Parathyroid adenoma (tissue), 2 donors: Measurements from ENCODE around the gene NF1.

Experiments used
- H2AFZ ChIP-seq: fragments of 300-600 bp; sonication (generic); one replicate; pipeline ENCODE4 v1.7.0; 2017; ENCODE audit warnings: antibody characterized with exemption, mild to moderate bottlenecking
- H3K27ac ChIP-seq: fragments of 300-600 bp; sonication (generic); one replicate; pipeline ENCODE4 v1.7.0; 2017
- H3K27me3 ChIP-seq: fragments of 300-600 bp; sonication (generic); one replicate; pipeline ENCODE4 v1.7.0; 2017; ENCODE audit warnings: low read length; ENCODE audit not compliant: control insufficient read depth, insufficient read depth
- H3K36me3 ChIP-seq: fragments of 300-600 bp; sonication (generic); one replicate; pipeline ENCODE4 v1.7.0; 2017; ENCODE audit warnings: low read length; ENCODE audit not compliant: control insufficient read depth, insufficient read depth
- H3K4me1 ChIP-seq: fragments of 300-600 bp; sonication (generic); one replicate; pipeline ENCODE4 v1.7.0; 2017; ENCODE audit warnings: control low read depth
- H3K4me2 ChIP-seq: fragments of 300-600 bp; sonication (generic); one replicate; pipeline ENCODE4 v1.7.0; 2017; ENCODE audit warnings: low read length
- H3K4me3 ChIP-seq: fragments of 300-600 bp; sonication (generic); one replicate; pipeline ENCODE4 v1.7.0; 2017; ENCODE audit warnings: low read depth, low read length
- H3K79me2 ChIP-seq: fragments of 300-600 bp; sonication (generic); one replicate; pipeline ENCODE4 v1.7.0; 2017; ENCODE audit warnings: control low read depth
- H3K9ac ChIP-seq: fragments of 300-600 bp; sonication (generic); one replicate; pipeline ENCODE4 v1.7.0; 2017; ENCODE audit warnings: mild to moderate bottlenecking
- H3K9me3 ChIP-seq: fragments of 300-600 bp; sonication (generic); one replicate; pipeline ENCODE4 v1.7.0; 2017; ENCODE audit warnings: low read length; ENCODE audit not compliant: control insufficient read depth
- CTCF ChIP-seq: fragments of 300-600 bp; sonication (generic); IDR thresholded peaks from one replicate; pipeline ENCODE4 v1.7.0; 2017; ENCODE audit warnings: antibody characterized with exemption, mild to moderate bottlenecking
- donor health status: primary hyperparathyroidism.

The NF1 gene

GRCh38 chr17:31158746-31159377 lies 64.1 kb downstream of the NF1 start:
- Histone ChIP-seq H3K79me2 (peaks cover 5% of the 10 kb centered on the region), H3K9ac (no peak overlapping the region), H3K4me1 (no peaks in the 10 kb centered on the region), H2AFZ (no peak overlapping the region), H3K4me3 (no peak overlapping the region), H3K9me3 (no peaks in the 10 kb centered on the region), H3K27me3 (no peaks in the 10 kb centered on the region), H3K27ac (no peak overlapping the region), H3K4me2 (no peak overlapping the region), H3K36me3 (no peaks in the 10 kb centered on the region)
- no peak for TF ChIP-seq CTCF

- TF ChIP-seq CTCF: no peak
- no peak overlapping the region for H3K9ac ChIP-seq
- H3K4me2 ChIP-seq: no peak overlapping the region
- no peaks in the 10 kb centered on the region for H3K79me2 ChIP-seq
- no peak overlapping the region for H3K4me3 ChIP-seq
- no peaks in the 10 kb centered on the region for H3K4me1 ChIP-seq
- no peak overlapping the region for H3K27ac ChIP-seq
- no peaks in the 10 kb centered on the region for H3K9me3 ChIP-seq
- no peak overlapping the region for H2AFZ ChIP-seq
- H3K36me3 ChIP-seq: no peaks in the 10 kb centered on the region
- no peaks in the 10 kb centered on the region for H3K27me3 ChIP-seq
These were observed 68.5 kb downstream of the NF1 start for GRCh38 chr17:31163091-31163781.

GRCh38 chr17:31167111-31167510 lies 72.3 kb downstream of the NF1 start:
- H3K4me1 ChIP-seq: no peaks in the 10 kb centered on the region
- no peaks in the 10 kb centered on the region for H3K27me3 ChIP-seq
- TF ChIP-seq CTCF: no peak
- H2AFZ ChIP-seq: no peak overlapping the region
- H3K4me3 ChIP-seq: no peak overlapping the region
- no peak overlapping the region for H3K4me2 ChIP-seq
- no peaks in the 10 kb centered on the region for H3K9me3 ChIP-seq
- H3K36me3 ChIP-seq: no peaks in the 10 kb centered on the region
- no peak overlapping the region for H3K9ac ChIP-seq
- H3K27ac ChIP-seq: no peak overlapping the region
- peaks cover 3% of the 10 kb centered on the region for H3K79me2 ChIP-seq

- H3K36me3 ChIP-seq: no peaks in the 10 kb centered on the region
- H3K27me3 ChIP-seq: no peaks in the 10 kb centered on the region
- TF ChIP-seq CTCF: no peak
- no peak overlapping the region for H3K27ac ChIP-seq
- no peaks in the 10 kb centered on the region for H3K4me1 ChIP-seq
- no peak overlapping the region for H3K4me2 ChIP-seq
- H3K4me3 ChIP-seq: no peak overlapping the region
- H3K79me2 ChIP-seq: peaks cover 9% of the 10 kb centered on the region
- H3K9ac ChIP-seq: no peak overlapping the region
- H3K9me3 ChIP-seq: no peaks in the 10 kb centered on the region
- H2AFZ ChIP-seq: no peak overlapping the region
These were observed 76.9 kb downstream of the NF1 start for GRCh38 chr17:31171701-31172100.

GRCh38 chr17:31172388-31172787 lies 77.6 kb downstream of the NF1 start:
- H3K36me3 ChIP-seq: no peaks in the 10 kb centered on the region
- H3K4me2 ChIP-seq: no peak overlapping the region
- no peaks in the 10 kb centered on the region for H3K27me3 ChIP-seq
- no peak for TF ChIP-seq CTCF
- H3K9me3 ChIP-seq: no peaks in the 10 kb centered on the region
- H3K4me3 ChIP-seq: no peak overlapping the region
- no peak overlapping the region for H3K9ac ChIP-seq
- H3K27ac ChIP-seq: no peak overlapping the region
- no peaks in the 10 kb centered on the region for H3K4me1 ChIP-seq
- H2AFZ ChIP-seq: no peak overlapping the region
- H3K79me2 ChIP-seq: peaks cover 9% of the 10 kb centered on the region
